KMS-11 (cell line): ENCODE results near the gene C1orf52.

ENCODE experiments used
- H2AFZ ChIP-seq: fragments of 200-600 bp; sonication (generic); 2 replicates; pipeline ENCODE4 v1.6.1; 2016; ENCODE audit warnings: antibody characterized with exemption, mixed run types, low read depth
- H3K27ac ChIP-seq: fragments of 200-600 bp; sonication (generic); 2 replicates; pipeline ENCODE4 v1.6.1; 2016; ENCODE audit warnings: mild to moderate bottlenecking, mixed run types
- H3K27me3 ChIP-seq: fragments of 200-600 bp; sonication (generic); 2 replicates; pipeline ENCODE4 v1.6.1; 2017; ENCODE audit warnings: mild to moderate bottlenecking, low read depth, mixed run types, moderate library complexity; ENCODE audit not compliant: insufficient read depth
- H3K36me3 ChIP-seq: fragments of 200-600 bp; sonication (generic); 2 replicates; pipeline ENCODE4 v1.6.1; 2017; ENCODE audit warnings: mild to moderate bottlenecking, mixed run types; ENCODE audit not compliant: insufficient read depth
- H3K4me1 ChIP-seq: fragments of 200-600 bp; sonication (generic); 2 replicates; pipeline ENCODE4 v1.6.1; 2016; ENCODE audit warnings: mild to moderate bottlenecking, low read depth, mixed run types; ENCODE audit not compliant: poor library complexity, severe bottlenecking
- H3K4me2 ChIP-seq: fragments of 200-600 bp; sonication (generic); 2 replicates; pipeline ENCODE4 v1.7.0; 2016; ENCODE audit warnings: mild to moderate bottlenecking, mixed run types
- H3K4me3 ChIP-seq: fragments of 200-600 bp; sonication (generic); IDR thresholded peaks from 2 replicates; pipeline ENCODE4 v1.6.1; 2017; ENCODE audit warnings: low read depth, low read length, mixed read lengths; ENCODE audit not compliant: insufficient read depth
- H3K79me2 ChIP-seq: fragments of 200-600 bp; sonication (generic); 2 replicates; pipeline ENCODE4 v1.6.1; 2016; ENCODE audit warnings: low read depth, mixed run types; ENCODE audit not compliant: insufficient read depth
- H3K9ac ChIP-seq: fragments of 200-600 bp; sonication (generic); 2 replicates; pipeline ENCODE4 v1.6.1; 2016; ENCODE audit warnings: mild to moderate bottlenecking, mixed run types
- H4K20me1 ChIP-seq: fragments of 200-600 bp; sonication (generic); 2 replicates; pipeline ENCODE4 v1.6.1; 2016; ENCODE audit warnings: mild to moderate bottlenecking, mixed run types; ENCODE audit not compliant: insufficient read depth
- TF ChIP-seq, protein P1 (sequence below): fragments of 200-600 bp; sonication (generic); conservative IDR thresholded peaks from 2 replicates; pipeline ENCODE4 v1.6.1; 2017; ENCODE audit warnings: low read depth, mild to moderate bottlenecking, antibody characterized with exemption, low read length, moderate library complexity, mixed read lengths

Gene C1orf52

DNA sequence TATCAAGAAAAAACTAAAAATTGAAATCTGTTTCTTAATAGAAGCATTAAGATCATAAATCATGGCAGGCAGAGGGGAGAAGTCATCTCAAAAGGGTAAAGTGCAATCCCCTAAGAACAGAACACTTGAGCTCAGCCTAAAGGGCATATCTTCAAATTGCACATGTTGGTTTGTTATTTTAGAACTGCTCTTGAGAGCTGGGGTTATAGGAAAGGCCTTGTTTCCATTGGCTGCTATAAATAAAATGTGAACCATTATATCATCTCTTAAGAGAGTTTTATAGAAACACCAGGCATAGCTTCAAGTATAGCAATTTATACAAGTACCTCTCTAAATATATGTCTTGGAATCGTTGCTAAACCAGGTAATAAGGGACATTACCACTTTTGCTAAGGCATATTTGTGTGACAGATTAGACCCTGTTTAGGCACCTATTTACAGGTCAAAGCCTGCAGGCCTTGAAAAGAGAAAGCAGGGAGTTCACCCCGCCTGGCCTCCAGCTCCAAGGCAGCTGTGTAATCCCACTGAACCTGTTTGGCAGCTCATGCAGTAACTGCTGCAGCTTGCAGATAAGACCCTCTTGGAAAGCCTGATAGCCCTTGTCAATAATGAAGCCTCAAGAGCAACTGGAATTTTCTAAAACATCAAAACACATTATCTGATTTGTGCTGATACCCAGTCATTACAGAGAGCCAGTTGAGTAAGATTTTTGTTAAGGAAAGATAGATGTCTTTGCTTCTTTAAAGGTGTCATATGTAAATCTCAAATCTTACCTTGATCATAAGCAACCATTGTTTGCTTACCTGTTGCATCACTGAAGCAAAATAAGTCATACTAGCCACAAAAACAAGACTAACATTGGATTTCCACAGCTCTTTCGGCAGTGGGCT is 34.5 kb downstream of the C1orf52 start:
- H3K4me3 ChIP-seq, result no peak overlapping the region
- TF ChIP-seq, protein P1, sequence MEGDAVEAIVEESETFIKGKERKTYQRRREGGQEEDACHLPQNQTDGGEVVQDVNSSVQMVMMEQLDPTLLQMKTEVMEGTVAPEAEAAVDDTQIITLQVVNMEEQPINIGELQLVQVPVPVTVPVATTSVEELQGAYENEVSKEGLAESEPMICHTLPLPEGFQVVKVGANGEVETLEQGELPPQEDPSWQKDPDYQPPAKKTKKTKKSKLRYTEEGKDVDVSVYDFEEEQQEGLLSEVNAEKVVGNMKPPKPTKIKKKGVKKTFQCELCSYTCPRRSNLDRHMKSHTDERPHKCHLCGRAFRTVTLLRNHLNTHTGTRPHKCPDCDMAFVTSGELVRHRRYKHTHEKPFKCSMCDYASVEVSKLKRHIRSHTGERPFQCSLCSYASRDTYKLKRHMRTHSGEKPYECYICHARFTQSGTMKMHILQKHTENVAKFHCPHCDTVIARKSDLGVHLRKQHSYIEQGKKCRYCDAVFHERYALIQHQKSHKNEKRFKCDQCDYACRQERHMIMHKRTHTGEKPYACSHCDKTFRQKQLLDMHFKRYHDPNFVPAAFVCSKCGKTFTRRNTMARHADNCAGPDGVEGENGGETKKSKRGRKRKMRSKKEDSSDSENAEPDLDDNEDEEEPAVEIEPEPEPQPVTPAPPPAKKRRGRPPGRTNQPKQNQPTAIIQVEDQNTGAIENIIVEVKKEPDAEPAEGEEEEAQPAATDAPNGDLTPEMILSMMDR, result no peak
- no peak overlapping the region for H2AFZ ChIP-seq
- no peak overlapping the region for H3K4me2 ChIP-seq
- no peaks in the 10 kb centered on the region for H3K79me2 ChIP-seq
- H4K20me1 ChIP-seq, result no peaks in the 10 kb centered on the region
- H3K9ac ChIP-seq, result no peak overlapping the region
- no peaks in the 10 kb centered on the region for H3K36me3 ChIP-seq
- H3K27ac ChIP-seq, result no peak overlapping the region
- H3K27me3 ChIP-seq, result no peaks in the 10 kb centered on the region
- H3K4me1 ChIP-seq, result no peaks in the 10 kb centered on the region

GRCh38 chr1:85224295-85224694 is 35.2 kb downstream of the C1orf52 start:
- Histone ChIP-seq H2AFZ (no peak overlapping the region), H3K4me2 (no peak overlapping the region), H3K36me3 (no peaks in the 10 kb centered on the region), H3K79me2 (no peaks in the 10 kb centered on the region), H3K27ac (no peak overlapping the region), H4K20me1 (no peaks in the 10 kb centered on the region), H3K4me3 (no peak overlapping the region), H3K9ac (no peak overlapping the region), H3K27me3 (no peaks in the 10 kb centered on the region), H3K4me1 (no peaks in the 10 kb centered on the region)
- TF ChIP-seq, protein P1, result no peak

DNA sequence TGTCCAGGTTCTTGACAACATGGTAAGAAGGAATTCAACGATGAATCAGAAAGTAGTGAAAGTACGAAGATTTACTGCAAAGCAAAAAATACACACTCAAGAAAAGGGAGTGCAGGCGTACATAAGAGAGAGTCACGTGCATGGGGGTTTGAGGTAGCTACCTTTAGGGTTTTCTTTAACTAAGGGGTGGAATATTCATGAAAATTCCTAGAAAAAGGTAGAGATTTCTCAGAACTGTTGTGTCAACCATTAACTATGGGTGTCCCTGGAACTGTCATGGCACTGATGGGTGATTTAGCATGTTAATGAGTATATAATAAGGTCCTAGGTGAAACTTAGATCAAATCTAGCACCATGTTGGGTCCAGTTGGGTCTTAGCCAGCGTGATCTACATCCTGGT is 36.1 kb downstream of the C1orf52 start:
- no peak overlapping the region for H3K9ac ChIP-seq
- H3K36me3 ChIP-seq, result no peaks in the 10 kb centered on the region
- H3K27me3 ChIP-seq, result no peaks in the 10 kb centered on the region
- no peaks in the 10 kb centered on the region for H3K4me1 ChIP-seq
- H2AFZ ChIP-seq, result no peak overlapping the region
- no peaks in the 10 kb centered on the region for H3K79me2 ChIP-seq
- no peak overlapping the region for H3K27ac ChIP-seq
- no peaks in the 10 kb centered on the region for H4K20me1 ChIP-seq
- H3K4me2 ChIP-seq, result no peak overlapping the region
- H3K4me3 ChIP-seq, result no peak overlapping the region
- TF ChIP-seq, protein P1, result no peak

GRCh38 chr1:85220756-85221201 is 38.7 kb downstream of the C1orf52 start:
- H3K4me2 ChIP-seq, result no peak overlapping the region
- TF ChIP-seq, protein P1, result no peak
- H3K9ac ChIP-seq, result no peak overlapping the region
- H3K36me3 ChIP-seq, result no peaks in the 10 kb centered on the region
- no peak overlapping the region for H3K27ac ChIP-seq
- H3K79me2 ChIP-seq, result no peaks in the 10 kb centered on the region
- H3K27me3 ChIP-seq, result no peaks in the 10 kb centered on the region
- no peaks in the 10 kb centered on the region for H4K20me1 ChIP-seq
- no peak overlapping the region for H2AFZ ChIP-seq
- no peak overlapping the region for H3K4me3 ChIP-seq
- no peaks in the 10 kb centered on the region for H3K4me1 ChIP-seq
